HFFc6 (cell line): Measurements from ENCODE around the gene SAP30BP. TPM values are rescaled to one million over a fixed set of nuclear protein-coding genes. Genes with fewer than 3 reads are reported as not detected.
A peak's percentile ranks its signal among the peaks of the same experiment; 100 is the strongest.

Experiments used
- DNase-seq: peaks from one replicate; pipeline ENCODE4 v3.0.0-alpha.2; 2018
- H3K27ac Mint-ChIP-seq: 2 replicates; pipeline ENCODE4 v1.8.0; 2020; ENCODE audit warnings: mild to moderate bottlenecking, mixed read lengths
- H3K27me3 Mint-ChIP-seq: 2 replicates; pipeline ENCODE4 v1.8.0; 2021; ENCODE audit warnings: mild to moderate bottlenecking, moderate library complexity, mixed read lengths; ENCODE audit not compliant: insufficient read depth
- H3K36me3 Mint-ChIP-seq: 2 replicates; pipeline ENCODE4 v1.8.0; 2021; ENCODE audit warnings: low read depth, mixed read lengths
- H3K4me1 Mint-ChIP-seq: 2 replicates; pipeline ENCODE4 v1.8.0; 2020; ENCODE audit warnings: low read depth, mixed read lengths
- H3K4me3 Mint-ChIP-seq: 2 replicates; pipeline ENCODE4 v1.8.0; 2020; ENCODE audit warnings: mild to moderate bottlenecking, moderate library complexity, mixed read lengths
- H3K9me3 Mint-ChIP-seq: 2 replicates; pipeline ENCODE4 v1.8.0; 2020; ENCODE audit warnings: mild to moderate bottlenecking, mixed read lengths
- CTCF ChIP-seq: fragments of 200-600 bp; sonication (generic); IDR thresholded peaks from 2 replicates; pipeline ENCODE4 v1.5.0; 2021; ENCODE audit warnings: antibody characterized with exemption, mild to moderate bottlenecking
- total RNA-seq, 6 experiments: library from RNA; stranded (reverse); fragmentation: NEBNext Ultra II Directional; extraction: Animal tissue kit (Norgen Biotek cat#: 25700); gene quantifications; 2 replicates in 1 of 6; 3 replicates in 5 of 6; pipeline ENCODE4 v1.2.3, GENCODE V29; 2021

The SAP30BP gene
- total RNA-seq, 6 experiments from 2014 or later, result 68.4 to 81.5 (median 71.4) TPM

- H3K4me1 Mint-ChIP-seq, result peaks cover 16% of the 10 kb centered on the region
- no peak overlapping the region for H3K4me3 Mint-ChIP-seq
- H3K9me3 Mint-ChIP-seq, result no peaks in the 10 kb centered on the region
- no peaks in the 10 kb centered on the region for H3K36me3 Mint-ChIP-seq
- peaks cover 3% of the 10 kb centered on the region; the same call in 1 of the 2 replicates for H3K27me3 Mint-ChIP-seq
- TF ChIP-seq CTCF, result no peak
- no peak overlapping the region for H3K27ac Mint-ChIP-seq
- DNase-seq, result no peak
These were observed 35.8 kb upstream of the SAP30BP start for GRCh38 chr17:75631353-75631752.

GRCh38 chr17:75632428-75632827 is 34.7 kb upstream of the SAP30BP start:
- peaks cover 3% of the 10 kb centered on the region; the same call in 1 of the 2 replicates for H3K27me3 Mint-ChIP-seq
- no peak overlapping the region for H3K27ac Mint-ChIP-seq
- DNase-seq, result no peak
- TF ChIP-seq CTCF, result no peak
- no peaks in the 10 kb centered on the region for H3K9me3 Mint-ChIP-seq
- peaks cover 16% of the 10 kb centered on the region for H3K4me1 Mint-ChIP-seq
- H3K4me3 Mint-ChIP-seq, result no peak overlapping the region
- no peaks in the 10 kb centered on the region for H3K36me3 Mint-ChIP-seq

GRCh38 chr17:75632863-75633485 is 34.2 kb upstream of the SAP30BP start, which contains the start of gene SMIM5:
Gene SMIM5 (plus strand): TSS chr17:75633434. CDS start chr17:75640202, 6,768 bp downstream.
- H3K9me3 Mint-ChIP-seq, result no peaks in the 10 kb centered on the region
- H3K4me3 Mint-ChIP-seq, result peak within 1 kb of the TSS; percentile 39
- peak; percentile 89 for DNase-seq
- TF ChIP-seq CTCF, result peak; percentile 99
- H3K27me3 Mint-ChIP-seq, result peaks cover 3% of the 10 kb centered on the region
- H3K36me3 Mint-ChIP-seq, result no peaks in the 10 kb centered on the region
- H3K4me1 Mint-ChIP-seq, result peaks cover 16% of the 10 kb centered on the region
- peak within 1 kb of the TSS; percentile 89 for H3K27ac Mint-ChIP-seq

- no peaks in the 10 kb centered on the region for H3K9me3 Mint-ChIP-seq
- TF ChIP-seq CTCF, result peak; percentile 77
- peaks cover 5% of the 10 kb centered on the region for H3K27me3 Mint-ChIP-seq
- H3K36me3 Mint-ChIP-seq, result no peaks in the 10 kb centered on the region
- peak overlapping the region; percentile 89 for H3K27ac Mint-ChIP-seq
- peaks cover 16% of the 10 kb centered on the region for H3K4me1 Mint-ChIP-seq
- peak; percentile 90 for DNase-seq
- H3K4me3 Mint-ChIP-seq, result peak overlapping the region; percentile 39
These were observed 33.4 kb upstream of the SAP30BP start for GRCh38 chr17:75633486-75634375.

- no peak for DNase-seq
- peak overlapping the region; percentile 89 for H3K27ac Mint-ChIP-seq
- H3K27me3 Mint-ChIP-seq, result peaks cover 5% of the 10 kb centered on the region
- H3K36me3 Mint-ChIP-seq, result no peaks in the 10 kb centered on the region
- no peak for TF ChIP-seq CTCF
- no peak overlapping the region for H3K4me3 Mint-ChIP-seq
- peaks cover 16% of the 10 kb centered on the region for H3K4me1 Mint-ChIP-seq
- H3K9me3 Mint-ChIP-seq, result no peaks in the 10 kb centered on the region
These were observed 32.8 kb upstream of the SAP30BP start for GRCh38 chr17:75634376-75634740.
